Measurements from ENCODE around the gene KCNJ6.

KCNJ6 gene

DNA sequence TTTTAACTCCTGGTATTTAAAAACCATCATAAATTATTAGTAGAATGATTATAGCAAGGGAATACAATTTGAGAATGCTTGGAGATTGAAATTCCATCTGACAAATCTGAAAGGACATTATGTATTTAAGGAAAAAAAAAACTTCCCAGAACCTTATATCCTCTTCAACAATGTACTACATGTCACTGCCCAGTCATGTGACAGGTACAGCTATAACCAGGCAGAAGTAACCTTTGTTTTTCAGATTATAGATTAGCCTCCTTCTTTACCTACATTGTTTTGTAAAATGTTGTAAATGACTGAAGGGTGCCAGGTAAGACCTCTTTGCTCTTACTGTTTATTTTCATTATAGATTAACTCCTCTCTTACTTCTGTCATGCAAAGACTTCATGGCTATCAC, 96.9 kb downstream of the KCNJ6 start:
- no peak for DNase-seq

DNA sequence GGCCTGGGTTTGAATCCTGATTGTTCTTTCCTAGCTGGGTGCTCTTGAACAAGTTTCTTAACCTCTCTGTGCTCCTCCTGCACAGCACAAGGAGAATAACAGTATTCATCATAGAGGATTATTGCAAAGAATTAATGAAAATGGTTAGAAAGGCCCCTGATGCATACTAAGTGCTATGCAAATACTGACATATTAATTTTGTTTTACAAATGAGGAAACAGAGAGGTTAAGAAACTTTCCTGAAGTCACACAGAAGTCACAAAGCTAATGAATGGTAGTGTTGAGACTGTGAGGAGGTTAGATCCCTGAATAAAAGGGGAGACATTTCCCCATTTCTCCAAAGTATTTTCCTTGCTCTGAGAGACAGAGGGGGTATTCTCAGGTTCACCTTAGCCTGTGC, 99.0 kb downstream of the KCNJ6 start:
- no peak for DNase-seq

DNA sequence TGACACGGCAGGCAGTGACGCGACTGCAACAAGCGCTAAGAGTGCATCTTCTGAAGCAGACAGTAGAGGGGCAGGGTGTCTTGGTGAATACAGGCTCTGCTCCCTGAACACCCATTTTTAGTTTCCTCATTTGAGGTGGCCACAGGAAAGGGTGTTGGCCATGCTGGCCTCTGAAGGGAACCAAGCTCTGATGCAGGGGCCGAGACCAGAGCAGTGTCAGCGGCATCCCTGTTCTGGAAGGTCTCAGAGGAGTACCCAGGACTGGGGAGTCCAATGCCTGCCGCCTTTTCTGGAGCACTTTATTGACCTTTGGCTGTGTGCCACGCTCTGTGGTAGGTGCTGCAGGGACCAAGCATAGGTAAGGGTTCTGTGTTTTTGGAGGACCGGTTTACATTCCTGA, 100.4 kb downstream of the KCNJ6 start:
- no peak for DNase-seq

DNA sequence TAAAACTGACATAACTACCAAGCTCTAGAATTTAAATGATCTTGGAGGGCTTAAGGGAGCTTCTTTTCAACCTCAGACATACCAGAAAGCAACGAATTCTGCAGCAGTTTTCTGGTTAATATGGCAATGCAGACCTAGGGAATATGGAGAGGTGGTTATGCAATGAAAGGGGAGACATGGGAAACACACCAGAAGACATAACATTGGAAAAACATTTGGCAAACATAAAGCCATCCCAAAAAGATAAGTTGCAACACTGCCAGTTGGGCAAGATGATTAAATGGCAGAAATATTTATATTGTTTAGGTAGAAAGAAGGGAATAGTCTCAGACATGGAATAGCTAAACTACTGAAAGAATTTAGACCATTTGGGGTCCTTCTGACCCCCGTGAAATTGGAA, 104.5 kb downstream of the KCNJ6 start:
- DNase-seq = no peak

DNA sequence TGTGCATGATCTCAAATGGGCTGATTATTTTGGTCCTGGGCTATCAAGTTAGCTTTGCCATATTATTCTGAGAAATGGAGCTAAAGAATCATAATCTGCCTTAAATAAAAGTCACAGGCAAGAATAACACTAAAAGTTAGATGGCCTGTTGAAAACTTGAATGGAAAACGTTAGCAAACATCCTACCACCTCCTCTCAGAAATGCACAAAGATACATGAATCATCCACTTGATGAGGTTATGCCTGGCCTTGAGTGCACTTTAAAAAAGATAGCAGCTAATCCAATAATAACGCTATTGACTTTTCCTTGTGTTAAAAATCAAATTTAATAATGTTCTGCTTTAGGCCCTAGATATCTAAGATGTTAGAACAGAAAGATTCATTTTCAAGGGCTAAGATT, 108.0 kb downstream of the KCNJ6 start:
- no peak for DNase-seq

DNA sequence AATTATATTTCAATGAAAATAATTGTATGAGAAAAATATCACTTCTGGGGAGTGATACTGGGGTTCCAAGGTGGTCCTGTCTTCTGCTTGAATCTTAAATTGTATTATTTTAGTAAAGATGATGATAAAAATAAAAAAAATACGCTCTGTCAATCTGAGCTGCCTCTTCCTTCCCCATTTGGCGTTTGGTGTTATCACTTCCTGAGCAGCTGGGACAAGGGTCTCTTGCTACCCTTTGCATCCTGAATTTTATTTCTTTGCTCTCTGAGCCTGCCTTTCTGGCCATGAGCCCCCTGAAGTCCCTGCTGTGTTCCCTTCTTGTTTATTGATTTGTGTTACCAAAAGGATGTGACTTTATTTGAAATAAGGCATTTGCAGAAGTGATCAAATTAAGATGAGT, 111.0 kb downstream of the KCNJ6 start:
- no peak for DNase-seq

DNA sequence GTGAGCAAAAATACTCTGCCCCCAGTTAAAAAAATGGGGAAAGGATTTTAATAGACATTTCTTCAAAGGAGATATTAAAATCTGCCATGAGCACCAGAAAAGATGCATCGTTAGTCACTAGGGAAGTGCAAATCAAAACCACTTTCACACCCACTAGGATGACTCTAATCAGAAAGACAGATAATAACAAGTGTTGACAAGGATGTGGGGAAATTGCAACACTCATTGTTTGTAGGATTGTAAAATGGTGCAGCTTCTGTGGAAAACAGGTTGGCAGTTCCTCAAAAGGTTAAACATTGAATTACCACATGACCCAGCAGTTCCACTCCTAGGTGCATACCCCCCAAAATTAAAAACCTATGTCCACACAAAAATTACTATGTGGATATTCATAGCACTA, 112.3 kb downstream of the KCNJ6 start:
- no peak for DNase-seq

DNA sequence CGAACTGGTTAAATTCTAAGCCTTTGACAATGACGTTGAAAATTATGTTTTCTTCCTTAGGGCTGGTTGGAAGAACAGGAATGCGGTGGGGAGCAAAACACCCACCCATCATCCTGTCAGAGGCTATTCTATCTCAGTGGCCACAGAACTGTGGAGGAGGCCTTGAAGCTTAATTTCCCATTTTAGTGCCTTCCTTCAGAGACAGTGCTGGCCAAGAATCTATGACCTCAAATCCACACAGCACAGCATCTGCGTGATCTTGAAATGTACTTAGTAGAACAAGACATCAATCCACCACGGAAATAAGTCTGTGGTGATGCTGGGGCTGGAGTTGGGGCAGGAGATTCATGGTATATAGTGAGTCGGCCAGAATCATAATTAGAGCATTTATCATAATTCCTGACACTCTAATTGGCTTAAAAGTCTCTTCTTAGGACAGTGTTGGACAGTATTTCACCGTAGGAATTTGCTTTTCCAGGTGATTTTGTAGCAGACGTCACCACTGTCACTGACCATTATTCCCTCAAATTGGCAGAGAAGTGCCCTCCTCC, 113.1 kb downstream of the KCNJ6 start:
- DNase-seq = no peak

DNA sequence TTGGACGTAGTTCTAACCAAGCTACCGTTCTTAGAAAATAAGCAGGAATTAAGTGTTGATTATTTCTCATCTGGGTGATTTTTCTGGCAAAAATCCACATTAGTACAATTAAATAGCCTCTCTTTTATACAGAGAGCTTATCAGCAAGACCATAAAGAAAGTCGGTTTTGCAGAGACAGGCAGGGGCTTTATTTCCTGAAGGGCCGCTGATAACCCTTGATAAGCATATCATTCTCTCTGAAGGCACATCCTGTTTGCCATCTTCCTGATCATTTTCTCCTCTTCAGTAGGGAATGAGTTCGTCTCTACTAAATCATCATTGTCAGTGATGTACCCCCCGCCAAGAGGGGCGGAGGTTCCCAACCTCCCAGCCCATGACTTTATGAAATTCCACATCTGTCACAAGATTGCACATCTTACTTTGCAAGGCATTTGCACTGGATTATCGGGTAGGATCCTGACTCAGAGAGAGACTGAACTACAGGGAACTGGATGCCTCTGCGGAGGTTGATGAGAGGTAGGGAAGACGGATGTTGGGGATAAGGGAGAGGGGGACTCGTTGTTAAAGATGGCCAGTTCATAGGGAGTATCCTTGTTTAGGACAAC, 115.7 kb downstream of the KCNJ6 start:
- DNase-seq = no peak

DNA sequence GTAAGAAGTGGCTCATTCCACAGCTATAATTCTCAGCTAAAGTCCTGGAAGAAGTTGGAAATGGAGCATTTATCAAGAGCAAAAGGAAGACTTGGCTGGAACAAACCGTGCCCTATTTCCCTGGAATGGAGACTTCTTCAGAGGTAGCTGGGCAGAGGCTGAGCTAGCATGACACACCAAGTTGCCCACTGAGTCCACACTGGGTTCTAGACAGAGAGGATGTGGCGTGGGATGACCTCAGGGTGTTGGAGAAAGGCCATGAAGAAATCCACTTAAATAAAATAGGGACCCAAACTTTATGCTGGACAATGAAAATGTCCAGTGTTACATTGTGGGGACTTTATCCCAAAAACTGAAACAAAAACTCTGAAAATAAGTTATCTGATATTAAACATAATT, 116.2 kb downstream of the KCNJ6 start:
- DNase-seq = no peak

DNA sequence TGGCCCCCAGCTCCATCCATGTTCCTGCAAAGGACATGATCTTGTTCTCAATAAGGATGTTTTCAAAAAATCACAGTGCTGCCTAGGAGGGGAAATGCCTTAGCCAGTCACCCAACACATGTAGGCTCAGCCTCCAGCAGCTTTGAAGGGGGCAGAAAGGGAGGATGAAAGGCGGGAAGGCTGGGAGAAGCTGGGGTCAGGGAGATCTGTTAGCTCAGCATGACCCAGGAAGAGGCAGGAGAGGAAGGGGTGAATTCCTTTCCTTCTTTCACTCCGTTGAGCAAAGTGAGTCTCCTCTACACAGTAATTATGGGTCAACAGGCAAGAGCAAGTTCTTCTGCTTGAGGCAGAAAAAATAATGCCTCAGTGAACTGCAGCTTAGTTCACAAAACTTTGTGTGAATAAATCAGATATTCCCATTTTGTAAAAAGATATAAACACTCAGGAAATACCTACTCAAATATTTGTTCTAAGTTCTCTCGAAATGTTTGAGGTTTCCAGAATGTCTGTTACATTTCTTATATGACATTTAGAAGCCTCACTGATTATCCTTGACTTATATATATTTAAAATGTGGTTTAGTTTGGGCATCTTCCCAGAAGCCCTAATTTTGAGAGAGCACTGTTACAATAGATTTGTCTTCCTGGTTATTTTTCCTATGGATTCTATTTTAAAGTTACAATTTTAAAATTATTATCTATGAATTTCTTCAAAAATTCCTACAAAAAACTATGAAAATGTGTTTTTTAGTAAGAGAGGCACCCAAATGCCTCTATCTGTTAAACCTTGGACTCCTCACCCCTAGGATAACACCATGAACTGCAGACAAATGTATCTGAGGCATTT, 116.8 kb downstream of the KCNJ6 start:
- no peak for DNase-seq

DNA sequence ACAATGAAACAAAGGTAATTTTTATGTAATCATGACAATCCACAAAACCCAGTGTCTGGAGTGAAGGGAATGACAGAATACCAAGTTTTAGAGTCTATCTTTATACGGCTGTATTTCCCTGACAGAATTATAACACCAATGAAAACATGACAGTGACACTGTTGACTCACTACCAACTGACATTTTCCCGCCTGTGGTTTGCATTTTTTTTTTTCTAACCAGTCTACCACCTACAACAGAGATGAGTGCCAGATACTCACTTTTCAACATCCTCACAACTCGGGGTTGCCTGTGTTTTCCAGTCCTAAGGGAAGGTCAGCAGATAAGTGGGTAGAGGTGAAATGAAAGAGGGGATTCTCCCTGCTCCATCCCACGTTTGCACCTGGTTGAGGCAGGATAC, 118.9 kb downstream of the KCNJ6 start:
- DNase-seq = no peak

DNA sequence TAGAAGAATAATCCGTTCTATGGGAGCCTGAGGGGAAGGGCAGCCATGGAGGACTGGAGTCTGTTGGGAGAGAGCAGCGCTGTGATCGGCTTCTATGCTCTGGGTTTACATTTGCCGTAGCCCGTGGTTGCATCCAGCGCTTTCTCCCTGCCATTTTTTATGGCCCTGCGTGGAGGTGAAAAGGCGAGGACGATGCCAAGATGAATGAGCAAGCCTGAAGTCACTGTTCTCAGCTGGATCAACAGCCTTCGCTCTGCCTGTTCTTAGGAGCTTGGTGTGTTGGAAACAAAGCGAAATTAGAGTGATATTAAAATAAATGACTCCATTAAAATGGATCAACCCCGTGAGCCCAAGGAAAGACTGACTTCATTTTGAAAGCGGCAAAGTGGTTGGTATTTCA, 120.2 kb downstream of the KCNJ6 start:
- no peak for DNase-seq

DNA sequence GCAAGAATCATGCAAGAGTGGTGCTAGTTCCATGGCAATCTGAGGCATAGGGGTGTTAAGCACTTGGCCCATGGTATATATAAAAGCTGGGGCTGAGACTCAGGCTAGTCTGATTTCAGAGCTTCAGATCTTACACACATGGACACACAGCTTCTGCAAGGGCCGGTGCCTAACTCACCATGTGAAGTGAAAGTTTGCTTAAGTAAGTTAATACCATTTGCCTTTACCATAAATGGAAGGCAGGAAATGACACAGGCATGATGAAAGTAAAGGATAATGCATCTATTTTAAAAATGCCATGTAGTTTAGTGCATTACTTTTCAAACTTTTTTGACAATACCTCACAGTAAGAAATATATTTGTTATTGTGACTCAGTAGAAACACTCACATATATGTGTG, 122.6 kb downstream of the KCNJ6 start:
- DNase-seq = no peak

DNA sequence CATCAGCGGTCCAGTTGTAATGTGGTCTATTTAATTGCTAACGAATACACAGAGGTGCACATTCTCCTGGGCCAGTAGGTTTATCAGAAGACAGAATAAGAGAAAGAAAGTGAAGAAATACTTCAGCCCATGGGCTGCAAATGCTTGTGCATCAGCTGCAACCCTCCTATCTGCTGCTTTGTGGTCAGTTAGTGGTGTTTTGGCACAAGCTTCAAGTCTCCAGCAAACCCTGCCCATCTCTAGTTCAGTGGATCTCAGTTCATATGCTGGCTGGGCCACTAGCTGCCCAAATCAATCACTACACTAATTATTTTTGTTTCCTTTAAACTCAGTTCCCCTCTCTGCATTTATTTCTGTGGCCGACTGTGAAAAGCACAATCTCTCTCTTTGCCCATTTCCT, 124.2 kb downstream of the KCNJ6 start:
- no peak for DNase-seq

DNA sequence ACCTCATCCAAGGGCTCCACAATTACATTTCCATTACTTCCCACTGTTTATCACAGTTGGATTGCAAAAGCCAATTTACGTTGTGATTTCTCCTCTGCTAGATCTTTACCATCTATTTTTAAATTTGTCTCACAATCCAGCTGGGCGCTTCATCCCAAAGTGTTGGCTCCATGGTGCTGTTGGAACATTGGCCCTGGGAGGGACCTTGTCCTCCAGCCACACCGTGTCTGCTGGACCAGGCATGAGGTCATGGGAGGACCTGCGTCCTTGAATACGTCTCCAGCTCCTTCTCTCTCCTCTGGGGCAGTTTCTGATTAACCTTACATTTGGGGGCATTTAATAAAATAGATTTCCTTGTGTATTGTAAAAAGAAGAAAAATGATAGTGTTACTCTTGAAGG, 125.4 kb downstream of the KCNJ6 start:
- DNase-seq = no peak

DNA sequence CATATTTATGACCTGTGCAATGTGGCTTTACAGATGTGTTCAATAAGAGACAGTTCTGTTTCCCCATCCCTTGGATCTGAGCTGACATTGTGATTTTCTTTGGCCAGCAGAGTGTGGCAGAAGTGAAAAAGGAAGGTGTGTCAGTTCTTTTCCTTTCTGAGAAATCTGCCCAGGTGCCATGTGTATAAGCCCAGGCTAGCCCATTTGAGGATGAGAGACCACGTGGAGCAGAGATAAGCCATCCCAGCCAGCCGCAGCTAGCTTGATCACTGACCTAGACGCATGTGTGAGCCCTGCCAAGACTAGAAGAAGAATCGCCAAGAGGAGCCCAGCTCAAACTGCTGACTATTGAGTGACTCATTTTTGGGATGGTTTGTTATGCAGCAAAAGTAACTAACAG, 127.8 kb downstream of the KCNJ6 start:
- no peak for DNase-seq

DNA sequence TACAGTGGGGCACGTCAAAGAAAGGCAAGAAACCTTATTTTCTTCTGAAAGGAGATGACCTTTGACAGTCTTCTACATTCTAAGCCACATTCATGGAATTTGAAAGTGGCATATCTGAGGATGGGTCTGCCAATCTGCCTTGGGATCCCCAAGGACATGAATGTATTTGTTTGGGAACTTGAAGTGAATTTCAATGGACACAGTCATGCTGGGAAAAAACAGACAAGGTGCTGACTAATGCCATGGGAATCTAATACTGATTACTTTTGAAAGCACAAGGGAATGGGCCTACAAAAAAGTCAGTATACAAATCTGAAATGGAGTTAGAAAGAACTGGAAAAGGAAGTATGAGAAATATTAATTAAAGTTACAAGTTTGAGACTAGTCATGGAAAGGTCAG, 128.8 kb downstream of the KCNJ6 start:
- no peak for DNase-seq

DNA sequence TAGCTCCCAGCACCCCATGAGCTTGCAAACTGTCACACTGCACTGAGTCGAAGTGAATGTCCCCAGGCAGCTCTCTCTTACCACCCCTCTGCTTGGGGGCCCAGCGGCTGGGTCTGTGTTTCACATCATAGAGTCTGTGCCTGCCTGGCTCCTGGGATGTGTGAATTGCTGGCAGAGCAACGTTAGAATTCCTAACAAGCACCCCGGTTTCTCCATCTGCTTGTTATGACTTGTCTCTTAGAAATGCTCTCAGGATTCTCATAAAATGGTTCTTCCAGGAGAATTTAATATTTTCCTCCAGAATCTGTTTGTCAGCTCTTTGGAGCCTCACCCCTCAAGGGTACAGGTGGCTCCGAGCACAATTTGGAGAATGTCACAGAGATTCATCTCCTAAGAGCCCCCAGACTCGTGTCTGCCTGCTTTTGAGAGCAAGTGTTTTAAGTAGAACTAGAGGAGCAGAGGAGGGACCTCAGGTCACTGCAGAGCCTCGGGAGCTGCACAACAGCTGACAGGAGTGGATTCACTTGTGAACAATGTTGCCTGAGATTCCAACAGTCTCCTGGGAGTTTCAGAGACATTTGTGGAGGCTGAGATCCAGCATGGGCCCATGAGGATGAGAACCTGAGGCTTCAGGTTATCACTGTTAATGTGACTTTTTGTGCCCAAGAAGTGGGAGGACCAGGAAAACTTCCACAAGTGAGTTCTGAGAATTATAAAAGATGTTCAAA, 131.5 kb downstream of the KCNJ6 start:
- no peak for DNase-seq

DNA sequence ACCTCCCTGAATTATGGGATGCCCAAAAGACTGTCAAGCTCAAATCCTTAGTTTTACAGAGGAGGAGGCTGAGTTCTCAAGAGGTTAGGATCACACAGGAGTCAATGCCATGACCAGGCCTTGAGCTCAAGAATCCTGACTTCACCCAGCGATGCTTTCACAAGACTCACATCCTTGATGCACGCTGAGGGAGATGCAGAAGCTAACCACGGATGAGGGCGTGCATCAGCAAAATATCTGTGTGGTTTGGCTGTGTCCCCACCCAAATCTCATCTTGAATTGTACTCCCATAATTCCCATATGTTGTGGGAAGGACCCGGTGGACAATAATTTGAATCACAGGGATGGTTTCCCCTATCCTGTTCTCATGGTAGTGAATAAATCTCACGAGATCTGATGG, 133.2 kb downstream of the KCNJ6 start:
- DNase-seq = no peak

DNA sequence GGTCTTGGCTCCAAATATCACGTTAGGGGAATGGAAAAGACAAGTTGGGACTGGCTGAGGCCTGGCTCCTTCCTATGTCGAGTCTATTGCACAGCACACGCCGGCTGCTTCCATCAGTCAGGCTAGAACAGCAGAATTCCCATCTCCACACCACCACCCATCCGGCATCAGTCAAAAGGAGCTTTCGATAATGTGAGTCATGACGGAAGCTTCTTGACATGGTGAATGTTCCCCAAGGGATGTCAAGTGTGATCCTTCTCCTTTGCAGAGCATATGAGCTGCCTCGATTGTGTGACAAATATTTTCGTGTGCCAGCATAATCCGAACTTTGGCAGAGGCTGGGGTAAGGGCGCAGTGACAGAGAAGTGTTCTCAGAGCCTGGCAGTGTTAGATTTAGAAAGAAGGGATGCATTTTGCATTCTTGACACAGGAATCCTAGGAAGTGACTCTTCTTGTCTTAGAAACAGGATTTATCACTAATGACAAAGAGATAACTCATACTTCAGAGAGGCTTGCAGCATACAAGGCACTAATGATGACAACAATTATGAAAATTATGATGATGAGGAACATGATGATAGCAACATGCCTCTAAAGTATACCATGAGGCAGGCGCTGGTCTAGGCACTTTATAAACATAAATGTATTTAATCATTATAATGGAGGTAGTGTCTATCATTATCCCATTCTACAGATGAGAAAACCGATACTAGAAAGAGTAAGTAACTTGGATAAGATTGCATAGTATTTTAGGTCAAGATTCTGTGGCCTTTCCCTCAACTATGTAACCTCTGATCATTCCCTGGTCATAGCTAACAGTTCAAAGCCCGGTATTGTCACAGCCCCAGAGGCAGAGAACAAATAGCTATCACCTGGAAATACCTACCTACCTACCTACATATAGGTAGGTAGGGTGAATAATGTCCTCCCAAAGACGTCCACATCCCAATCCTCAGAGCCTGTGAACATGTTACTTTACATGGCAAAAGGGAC, 135.0 kb downstream of the KCNJ6 start:
- no peak for DNase-seq
